NCI-H460 (cell line): ENCODE measurements around the gene TMEM89. TPM values are rescaled to one million over a fixed set of nuclear protein-coding genes. Genes with fewer than 3 reads are reported as not detected.

Experiments
- DNase-seq: peaks from one replicate; pipeline ENCODE4 v3.0.0-alpha.2; 2016; ENCODE audit warnings: low read depth; ENCODE audit errors: extremely low read depth
- total RNA-seq: library from RNA; depleted of rRNA; stranded (reverse); fragments of >200 nt; shearing (Covaris generic); gene quantifications from 2 replicates; pipeline ENCODE4 v1.2.3, GENCODE V29; 2014

Gene TMEM89
- total RNA-seq, 1 experiment from 2014 or later: not detected

DNA sequence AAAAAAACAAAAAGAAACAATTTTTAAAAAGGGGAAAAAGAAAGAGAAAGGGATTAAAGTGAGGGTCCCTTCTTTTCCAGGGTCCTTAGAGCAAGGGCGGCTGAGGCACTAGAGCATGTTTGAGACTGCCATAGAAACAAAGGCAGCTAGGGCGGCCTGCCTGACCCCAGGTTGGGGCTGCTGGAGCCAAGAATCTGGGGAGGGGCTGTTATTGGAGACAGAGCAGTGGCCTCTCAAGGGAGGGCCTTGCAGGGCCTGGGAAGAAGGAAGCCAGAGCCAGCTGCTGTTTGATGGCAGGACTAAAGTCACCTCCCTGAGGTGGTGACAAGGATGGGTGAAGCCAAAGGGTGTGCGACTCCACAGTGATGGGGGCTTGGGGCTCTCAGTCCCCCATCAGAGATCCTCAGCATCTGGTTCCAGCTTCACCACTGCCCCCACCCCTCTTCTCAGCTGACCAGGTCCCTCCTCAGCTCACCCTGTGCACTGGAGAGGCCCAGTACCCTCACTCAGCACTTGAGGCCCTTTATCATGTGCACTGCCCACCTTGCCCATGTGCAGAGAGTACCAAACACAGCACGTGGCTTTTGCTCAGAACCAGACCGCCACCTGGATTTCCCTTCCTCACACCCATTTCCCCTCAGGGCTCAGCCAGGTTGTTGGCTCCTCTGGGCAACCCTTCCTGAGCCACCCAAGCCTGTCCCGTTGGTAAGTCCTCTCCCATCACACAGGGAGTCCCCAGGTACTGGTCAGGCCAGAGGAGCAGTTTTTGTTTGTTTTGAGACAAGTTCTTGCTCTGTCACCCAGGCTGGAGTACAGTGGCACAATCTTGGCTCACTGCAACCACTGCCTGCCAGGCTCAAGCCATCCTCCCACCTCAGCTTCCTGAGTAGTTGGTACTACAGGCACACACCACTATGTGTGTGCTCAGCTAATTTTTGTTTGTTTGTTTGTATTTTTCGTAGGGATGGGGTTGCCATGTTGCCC lies 1.7 kb downstream of the TMEM89 start:
- DNase-seq: no peak

DNA sequence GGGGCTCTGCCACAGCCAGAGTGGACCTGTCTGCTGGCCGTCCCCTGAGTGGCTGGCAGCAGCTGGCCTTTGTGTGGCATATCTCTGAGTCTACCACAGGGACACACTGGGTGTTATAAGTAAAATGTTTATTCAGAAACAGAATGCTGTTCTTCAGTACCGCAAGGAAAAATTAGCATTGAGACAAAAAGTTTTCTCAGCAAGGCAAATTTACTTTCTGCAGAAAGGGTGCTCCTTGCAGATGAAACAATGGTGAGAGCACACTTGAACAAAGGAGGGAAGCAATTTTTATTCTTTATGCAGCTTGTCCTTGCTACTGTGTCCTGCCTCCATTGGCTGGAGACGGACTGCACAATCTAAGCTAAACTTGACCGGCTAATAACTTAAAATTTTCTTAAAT lies 4.0 kb downstream of the TMEM89 start:
- no peak for DNase-seq

DNA sequence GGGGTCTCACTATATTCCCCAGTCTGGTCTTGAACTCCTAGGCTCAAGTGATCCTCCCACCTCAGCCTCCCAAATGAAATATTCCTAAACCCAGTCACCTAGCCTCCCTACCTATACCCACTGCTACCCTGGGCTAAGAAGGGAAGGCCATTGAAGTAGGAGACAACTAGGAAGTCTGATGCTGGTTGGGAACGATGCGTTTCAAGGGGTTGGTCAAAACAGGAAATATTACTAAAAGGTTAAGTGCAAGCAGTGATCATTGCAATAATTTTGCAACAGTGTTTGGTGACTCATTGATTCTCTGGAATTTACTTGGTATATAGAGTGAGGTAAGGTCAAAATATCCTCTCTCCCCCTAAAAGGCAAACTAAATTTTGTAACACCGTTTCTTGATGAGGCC lies 7.5 kb downstream of the TMEM89 start:
- DNase-seq: no peak

DNA sequence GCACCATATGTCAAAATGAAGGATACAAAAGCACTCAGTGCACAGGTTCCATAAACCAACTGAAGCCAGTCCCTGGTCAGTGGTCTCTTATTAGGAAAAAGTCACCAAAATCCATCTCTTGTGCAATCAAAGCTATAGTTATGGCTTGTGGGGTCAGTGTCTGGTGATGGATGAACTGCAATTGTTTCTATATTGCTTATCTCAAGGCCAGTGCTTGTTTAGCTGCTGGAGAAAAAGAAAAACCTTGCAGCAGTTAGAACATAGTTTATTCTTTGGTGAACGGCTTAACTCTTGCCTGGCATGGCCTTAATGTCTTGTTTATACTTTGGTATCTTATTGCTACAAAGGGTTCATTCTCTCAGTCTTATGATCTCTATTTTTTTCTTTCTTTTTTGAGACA lies 9.3 kb downstream of the TMEM89 start:
- no peak for DNase-seq

DNA sequence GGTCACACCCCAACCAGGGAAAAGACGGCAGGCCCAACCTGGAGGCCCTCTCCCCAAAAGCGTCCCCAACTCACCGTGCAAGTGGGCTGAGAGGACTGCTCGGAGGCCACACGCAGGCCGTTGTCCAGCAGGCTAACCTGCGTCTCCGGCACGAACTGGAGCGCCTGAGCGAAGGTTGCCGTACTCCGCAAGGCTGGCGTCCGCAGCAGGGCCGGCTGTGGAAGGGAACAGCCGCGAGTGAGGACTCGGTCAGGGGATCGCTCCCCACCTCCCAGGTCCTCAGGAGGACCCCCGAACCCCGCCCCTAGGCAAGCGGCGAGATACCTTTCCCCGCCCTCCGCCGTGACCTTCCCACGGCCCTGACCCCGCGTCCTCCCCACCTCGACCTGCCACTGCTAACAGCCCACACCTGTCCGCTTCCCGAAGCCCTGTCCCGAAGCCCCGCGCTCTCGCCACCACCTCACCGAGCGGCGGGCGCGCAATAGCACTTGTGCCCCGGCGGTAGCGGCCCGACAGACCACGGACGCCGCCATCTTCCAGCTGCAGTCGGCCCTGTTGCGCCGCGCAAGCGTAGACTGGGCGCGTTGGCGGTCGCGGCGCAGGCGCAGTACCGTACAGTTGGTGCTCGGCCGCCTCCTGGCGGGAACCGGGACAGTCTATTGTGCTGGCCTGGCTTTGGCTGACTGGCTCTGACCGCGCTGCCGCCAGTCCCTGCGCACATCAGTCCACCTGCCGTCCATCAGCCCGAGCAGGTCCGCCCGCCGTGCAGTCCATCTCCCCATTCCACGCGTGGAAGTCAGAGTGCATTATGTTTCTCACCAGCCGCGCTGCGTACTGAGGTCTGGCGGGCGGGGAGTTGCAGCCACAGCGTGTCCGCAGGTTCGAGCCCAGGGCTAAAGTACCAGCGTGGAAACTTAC lies 12.2 kb downstream of the TMEM89 start, which contains the start of gene UQCRC1:
UQCRC1 (minus strand) TSS at position 559 of the 918 bp plus-strand sequence; CDS start at position 533, 26 bp downstream.
- peak; percentile 84 for DNase-seq

DNA sequence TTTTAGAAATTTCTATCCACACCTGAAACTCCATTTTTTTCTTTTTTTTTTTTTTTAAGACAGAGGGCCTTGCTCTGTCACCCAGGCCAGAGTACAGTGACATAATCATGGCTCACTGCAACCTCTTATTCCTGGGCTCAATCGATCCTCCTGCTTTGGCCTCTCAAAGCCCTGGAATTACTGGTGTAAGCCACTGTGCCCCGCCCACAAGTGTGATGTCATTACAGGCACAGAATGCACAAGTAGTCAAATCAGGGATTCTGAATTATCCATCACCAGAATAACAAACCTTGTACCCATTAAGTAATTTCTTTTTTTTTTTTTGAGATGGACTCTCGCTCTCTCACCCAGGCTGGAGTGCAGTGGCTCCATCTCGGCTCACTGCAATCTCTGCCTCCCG lies 14.1 kb downstream of the TMEM89 start:
- no peak for DNase-seq

DNA sequence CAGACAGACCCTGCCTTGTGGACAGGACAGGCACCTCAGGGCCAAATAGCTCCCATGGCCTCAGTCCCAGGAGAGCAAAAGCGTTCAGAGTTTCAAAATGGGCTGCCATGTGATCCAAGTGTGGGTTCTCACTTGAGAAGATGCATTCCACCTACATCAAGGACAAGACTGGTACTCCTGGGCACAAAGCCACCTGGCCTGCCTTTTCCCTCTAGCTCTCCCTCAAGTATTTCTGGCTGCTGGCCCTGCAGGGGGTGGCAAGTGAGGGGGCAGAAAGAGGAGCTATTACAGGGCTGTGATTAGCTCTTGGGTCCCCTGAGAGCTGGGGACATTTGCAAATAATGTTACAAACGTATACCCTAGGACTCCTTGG lies 20.0 kb downstream of the TMEM89 start:
- DNase-seq: no peak

DNA sequence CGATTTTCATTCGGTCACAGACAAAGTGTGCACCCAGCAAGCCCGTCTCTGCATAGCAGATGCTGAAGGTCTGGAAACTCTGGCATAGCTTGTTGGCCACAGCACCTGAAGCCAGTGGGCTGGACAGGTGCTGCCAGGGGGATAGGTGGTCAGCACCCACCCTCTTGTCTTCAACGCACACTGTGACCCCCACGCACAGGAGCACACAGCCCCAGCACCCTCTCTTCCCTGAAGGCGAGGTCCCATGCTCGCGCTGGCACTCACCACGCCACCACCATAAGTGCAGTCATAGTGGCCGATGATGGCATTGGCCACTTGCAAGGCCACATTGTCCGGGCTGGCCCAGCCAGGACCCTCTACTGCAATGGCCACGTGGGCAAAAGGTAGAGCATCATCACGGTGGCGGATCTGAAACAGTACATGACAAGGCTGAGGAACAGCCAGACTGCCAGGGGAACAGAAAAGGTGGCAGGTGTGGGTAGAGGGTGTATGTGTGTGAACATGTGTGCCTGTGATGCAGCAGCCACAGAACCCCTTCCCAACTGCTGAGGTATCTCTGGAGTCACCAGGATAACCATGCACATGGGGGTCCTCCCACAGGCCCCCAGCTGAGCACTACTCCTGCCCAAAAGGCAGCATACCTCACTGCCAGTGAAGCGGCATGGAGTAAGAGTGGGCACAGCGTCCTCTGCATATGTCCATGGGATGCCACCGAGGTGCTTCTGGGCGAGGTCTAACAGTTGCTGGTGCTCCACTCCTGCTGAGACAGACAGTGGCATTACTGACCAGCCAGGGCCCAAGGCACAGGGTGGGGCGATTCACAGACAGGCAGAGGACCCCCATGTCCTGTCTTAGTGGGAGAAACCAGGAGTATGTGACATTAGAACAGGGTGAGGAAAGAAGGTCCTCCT lies 20.6 kb downstream of the TMEM89 start:
- DNase-seq: no peak

DNA sequence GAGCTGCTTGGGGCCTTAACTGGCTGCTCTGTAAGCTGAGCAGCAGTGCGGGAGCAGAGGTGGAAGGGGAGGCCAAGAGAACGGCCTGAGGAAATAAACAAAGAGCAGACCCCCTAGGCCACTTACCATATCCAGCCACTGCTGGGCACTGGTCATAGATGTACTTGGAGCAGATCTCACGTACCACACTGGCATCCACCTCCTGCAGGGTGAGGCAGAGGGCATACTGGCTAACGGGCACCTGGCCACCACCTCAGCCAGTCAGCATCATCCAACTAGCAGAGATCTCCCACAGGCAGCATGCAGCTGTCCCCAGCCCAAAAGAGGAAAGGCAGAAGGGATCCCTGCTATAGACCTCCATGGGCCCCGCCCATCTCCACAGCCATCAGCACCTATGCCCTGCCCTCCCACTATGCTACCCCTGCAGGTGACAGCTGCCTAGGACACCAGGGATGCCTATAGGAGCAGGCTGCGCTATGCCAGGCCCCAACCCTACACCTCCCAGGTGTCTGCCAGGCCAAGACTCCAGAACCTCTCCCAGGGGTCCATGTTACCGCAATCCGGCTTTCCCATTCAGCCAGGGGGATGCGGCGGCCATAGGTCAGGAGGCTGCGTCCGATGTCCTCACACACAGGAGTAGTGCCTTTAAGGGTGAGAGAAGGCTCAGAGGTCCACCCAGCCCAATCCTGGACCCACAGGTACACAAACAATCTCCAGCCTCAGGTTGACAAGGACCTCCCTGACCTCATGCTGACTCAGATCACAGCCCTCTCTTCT lies 21.9 kb downstream of the TMEM89 start:
- no peak for DNase-seq

DNA sequence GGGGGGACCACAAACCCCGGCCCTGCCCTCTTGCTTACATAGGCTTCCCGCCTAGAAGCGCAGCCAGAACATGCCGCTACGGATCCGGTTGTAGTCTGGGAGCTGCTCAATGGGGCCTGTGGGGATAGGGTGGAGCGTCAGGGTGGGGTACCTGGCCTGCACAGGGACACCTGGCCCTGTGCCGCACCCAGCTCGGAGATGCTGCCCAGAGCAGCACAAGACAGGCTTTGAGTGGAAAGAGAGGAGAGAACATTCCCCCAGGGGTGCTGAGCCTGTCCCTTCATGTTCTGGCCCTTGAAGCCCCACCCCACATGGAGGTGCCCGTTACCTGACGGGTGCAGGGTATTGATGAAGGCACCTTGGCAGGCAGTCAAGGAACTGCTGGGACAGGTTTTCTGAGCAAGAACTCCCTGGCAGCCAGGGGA lies 22.5 kb downstream of the TMEM89 start:
- no peak for DNase-seq

DNA sequence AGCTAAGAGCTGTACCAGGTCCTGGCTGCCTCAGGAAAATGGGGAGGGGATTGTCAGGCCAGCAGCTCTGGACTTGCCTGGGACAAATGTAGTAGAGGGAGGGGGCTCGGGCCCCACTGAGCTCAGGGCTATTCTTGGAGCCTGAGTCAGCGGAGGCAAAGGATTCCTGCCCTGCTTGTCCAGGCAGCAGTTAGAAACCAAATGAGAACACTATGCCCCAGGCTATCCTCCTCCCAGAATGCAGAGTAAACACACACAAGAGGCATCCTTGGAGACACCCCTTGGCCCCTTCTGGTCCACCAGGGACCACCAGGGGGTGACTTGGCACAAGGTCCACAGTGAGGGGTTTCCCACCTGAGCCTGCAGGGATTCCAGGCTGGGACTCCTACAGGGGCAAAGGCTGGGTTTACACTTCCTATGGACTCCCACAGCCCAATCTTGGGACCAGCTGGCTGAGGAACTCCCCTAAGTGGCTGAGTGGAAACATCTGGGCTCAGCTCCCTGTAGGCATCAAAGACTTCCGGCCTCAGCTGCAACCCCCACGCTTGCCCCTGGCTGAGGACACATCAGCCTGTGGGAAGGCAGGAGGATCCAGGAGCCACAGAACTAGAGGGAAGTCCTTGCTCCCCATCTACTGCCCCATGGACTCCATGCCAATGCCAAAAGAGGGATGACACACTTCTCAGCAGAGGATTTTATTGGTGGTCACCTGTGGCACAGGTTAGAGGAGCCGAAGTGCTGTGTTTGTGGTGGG lies 23.1 kb downstream of the TMEM89 start:
- DNase-seq: no peak

DNA sequence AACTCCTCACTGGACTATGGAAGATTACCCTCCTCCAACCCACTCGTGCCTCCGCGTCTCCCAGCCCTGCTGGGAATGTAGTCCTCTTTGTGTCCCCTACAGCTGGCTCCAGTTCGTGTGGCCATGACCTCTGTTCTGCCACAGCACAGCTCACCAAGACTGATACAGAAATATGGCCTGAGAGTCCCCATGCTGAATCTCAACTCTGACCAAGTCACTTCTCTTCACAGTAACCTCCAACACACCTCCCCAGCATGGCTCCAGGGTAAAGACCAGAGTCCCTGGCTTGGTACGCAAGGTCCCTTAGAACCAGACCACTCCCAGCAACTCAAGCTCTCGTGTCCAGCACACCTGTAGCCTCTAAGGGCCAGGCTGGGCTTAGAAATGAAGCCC lies 24.2 kb downstream of the TMEM89 start:
- no peak for DNase-seq

DNA sequence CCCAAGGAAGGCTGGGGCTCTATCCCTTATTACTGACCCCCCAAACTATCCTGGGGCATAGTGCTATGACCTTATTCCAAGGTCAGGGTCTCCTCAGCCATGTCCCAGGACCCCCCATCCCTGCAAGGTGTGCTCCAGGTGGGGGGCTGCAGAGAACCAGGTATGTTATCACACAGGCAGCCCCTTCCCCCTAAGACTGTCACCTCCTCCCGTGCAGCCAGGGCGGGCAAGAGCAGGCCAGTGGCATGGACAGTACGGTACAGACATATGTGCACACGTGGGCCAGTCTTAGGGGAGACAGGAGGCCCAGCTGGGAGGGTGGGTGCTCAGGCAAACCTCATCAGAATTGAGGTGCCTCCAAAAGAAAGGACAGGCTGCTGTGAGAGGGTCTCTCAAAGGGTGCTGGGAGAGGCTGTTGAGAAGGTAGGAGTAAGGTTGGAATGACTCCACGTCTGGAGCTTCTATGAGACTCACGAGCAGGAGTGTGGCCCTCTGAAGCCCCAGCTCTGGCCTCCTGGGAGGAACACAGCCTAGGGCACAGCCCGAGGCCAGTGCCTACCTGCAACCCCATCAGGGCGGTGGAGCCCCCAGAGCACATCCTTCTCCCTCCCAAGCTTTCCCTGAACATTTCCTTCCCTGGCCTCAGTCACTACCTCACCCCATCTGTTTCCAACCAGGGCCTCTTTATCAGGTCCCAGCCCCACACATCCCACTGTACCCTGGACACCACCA lies 24.7 kb downstream of the TMEM89 start:
- no peak for DNase-seq

DNA sequence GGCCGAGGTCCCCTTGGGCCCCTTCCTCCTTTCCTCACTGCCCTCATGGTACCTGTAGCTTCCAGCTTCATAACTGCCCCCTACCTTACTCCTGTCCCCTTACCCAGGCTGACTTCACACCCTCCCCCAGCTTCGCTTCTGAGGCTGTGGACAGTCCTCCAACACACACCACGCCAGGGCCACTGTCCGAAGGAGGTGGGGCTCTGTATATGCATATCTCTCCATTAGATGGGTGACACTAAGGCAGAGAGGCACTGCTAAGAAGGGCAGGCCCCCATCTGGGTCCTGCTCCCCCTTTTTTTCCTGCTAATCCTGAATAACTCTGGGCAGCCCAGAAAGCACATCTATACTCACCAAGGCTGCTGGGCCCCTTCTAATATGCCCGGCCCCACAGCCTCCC lies 25.4 kb downstream of the TMEM89 start:
- no peak for DNase-seq

DNA sequence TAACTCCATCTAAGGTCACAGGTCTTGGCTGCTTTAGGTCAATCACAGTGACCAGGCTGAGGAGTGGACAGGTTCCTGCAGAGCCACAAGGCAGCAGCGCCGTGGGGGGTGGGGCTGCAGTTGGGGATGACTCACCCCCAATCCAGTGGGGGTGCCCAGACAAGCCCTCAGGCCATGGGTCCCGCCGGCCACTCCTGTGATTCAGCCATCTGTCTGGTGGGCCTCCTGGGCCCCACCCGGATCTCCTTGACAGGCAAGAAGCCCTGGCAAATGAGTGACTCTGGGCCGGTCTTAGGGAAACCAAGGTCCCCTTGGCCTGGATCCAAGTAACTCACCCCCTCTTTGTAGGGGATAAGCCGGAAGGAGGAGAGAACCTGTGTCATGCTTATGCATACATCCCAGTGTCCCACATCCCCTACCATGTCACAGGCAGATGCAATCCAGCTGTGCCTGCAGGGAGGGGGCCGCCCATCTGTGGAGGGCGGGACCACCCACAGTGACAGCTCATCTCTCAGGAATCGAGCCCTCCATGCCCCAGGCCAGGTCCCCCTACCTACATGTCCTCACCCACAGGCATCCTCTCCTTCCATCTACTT lies 25.9 kb downstream of the TMEM89 start:
- no peak for DNase-seq

DNA sequence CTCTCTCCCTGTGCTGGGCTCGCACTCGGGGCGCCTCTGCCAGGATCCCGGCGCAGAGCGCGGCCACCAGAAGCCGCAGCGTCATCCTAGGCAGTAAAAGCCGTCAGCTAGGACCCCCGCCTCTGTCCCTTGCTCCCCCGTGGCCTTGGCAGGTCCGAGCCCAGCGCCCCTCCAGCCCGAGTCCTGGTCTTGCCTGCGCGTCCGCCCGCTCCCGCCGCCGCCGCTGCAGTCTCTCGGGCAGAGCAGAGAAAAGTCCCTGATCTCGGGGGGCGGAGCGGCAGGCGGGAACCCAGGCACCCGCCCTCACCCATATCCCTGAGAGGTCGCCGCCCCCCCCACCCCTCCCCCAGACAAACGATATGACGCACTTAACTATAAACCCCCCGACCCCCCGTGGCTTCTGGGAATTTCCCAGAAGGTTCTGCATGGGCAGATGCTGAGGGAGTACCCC lies 26.5 kb downstream of the TMEM89 start, which contains the start of gene COL7A1:
COL7A1 (minus strand) TSS at position 255 of the 451 bp plus-strand sequence; CDS start at position 85, 170 bp downstream.
- DNase-seq: no peak

DNA sequence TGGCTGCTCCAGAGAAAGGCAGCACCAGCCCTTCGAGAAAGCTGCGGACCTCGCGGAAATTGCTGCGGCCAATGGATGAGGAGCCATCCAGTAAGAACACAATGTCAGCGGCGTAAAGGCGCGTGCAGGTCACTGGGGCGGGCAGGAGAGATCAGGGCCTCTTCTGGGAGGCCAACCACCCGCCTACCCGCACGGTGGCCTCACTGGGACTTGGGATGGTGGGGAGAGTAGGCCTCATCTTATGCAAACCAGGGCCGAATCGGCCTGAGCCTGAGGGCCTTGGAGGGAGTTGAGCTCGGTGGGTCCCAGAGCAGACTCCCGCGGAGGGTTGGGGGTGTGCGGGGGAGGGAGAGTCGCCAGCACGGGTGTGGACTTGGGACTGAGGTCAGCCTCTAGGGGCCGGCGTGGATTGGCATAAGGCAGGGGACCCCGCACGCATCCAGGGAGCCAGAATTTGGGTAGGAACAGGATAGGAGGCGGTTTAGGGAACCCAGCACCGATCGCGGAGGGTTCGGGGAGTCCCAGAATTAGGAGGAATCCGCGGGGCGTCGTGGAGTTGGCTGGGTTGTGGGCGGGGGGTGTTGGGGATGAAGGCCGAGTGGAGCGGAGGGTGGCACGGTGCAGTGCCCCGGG lies 27.0 kb downstream of the TMEM89 start:
- DNase-seq: no peak
